HepG2 (cell line): ENCODE results near the gene FIZ1. TPM values are rescaled to one million over a fixed set of nuclear protein-coding genes. Genes with fewer than 3 reads are reported as not detected.

Source experiments
- ATAC-seq: fragments of 200-7000 bp; cut with Tn5 transposase; 3 replicates; pipeline ENCODE4 v1.9.1; 2020; ENCODE audit warnings: mild to moderate bottlenecking, moderate library complexity
- BruUV-seq: library from RNA; stranded (reverse); fragments of 400-500 nt; replicated peaks from 2 replicates; lab custom pipeline; 2021; lab: Mats Ljungman, UMichigan
- CTCF ChIA-PET: fragments of 300-600 bp; formaldehyde crosslinking; extraction: SDS; loops from one replicate; lab custom pipeline; 2021; ENCODE audit warnings: low total read pairs, inconsistent platforms, low intra/inter-chr PET ratio; lab: Yijun Ruan, JAX
- POLR2A ChIA-PET: fragments of 350-600 bp; sonication (Branson Sonifier 250); formaldehyde crosslinking; loops from one replicate; lab custom pipeline; 2020; ENCODE audit warnings: antibody characterized with exemption, inconsistent platforms; lab: Yijun Ruan, JAX
- DNase-seq: peaks from one replicate; pipeline ENCODE4 v3.0.0-alpha.2; 2015; ENCODE audit warnings: low spot score
- FAIRE-seq: peaks from 3 replicates; lab custom pipeline; 2011; peaks lifted over from hg19 to GRCh38; lab: Jason Lieb, UNC
- H2AFZ ChIP-seq: one replicate; pipeline ENCODE4 v1.6.1; 2011; ENCODE audit warnings: low read length, inconsistent platforms
- H3K27ac ChIP-seq: fragments of 300-600 bp; 3 replicates; pipeline ENCODE4 v1.8.0; 2011; ENCODE audit warnings: mixed run types, mild to moderate bottlenecking, mixed read lengths, low read length, inconsistent platforms; ENCODE audit not compliant: insufficient read depth; ENCODE audit errors: extremely low read length
- H3K27me3 ChIP-seq, 2 experiments: fragments of 200-600 bp in 1 of 2; 2 replicates in 1 of 2; 3 replicates in 1 of 2; pipeline versions ENCODE4 v1.6.0 to v1.8.0; 2011; ENCODE audit warnings: low read length in 2 of 2, mild to moderate bottlenecking in 2 of 2, moderate library complexity in 2 of 2, inconsistent platforms in 1 of 2; ENCODE audit not compliant: insufficient read depth in 2 of 2, control insufficient read depth in 1 of 2
- H3K36me3 ChIP-seq, 2 experiments: fragments of 200-600 bp in 1 of 2; replicated peaks in 1 of 2; 2 replicates in 1 of 2; 3 replicates in 1 of 2; pipeline versions ENCODE4 v1.5.1 to v1.8.0; 2011; ENCODE audit warnings: low read length in 2 of 2, inconsistent platforms in 1 of 2; ENCODE audit not compliant: insufficient read depth in 2 of 2, control insufficient read depth in 1 of 2
- H3K4me1 ChIP-seq: 2 replicates; pipeline ENCODE4 v1.5.1; 2012; ENCODE audit warnings: low read length, inconsistent platforms; ENCODE audit not compliant: insufficient read depth
- H3K4me2 ChIP-seq: 2 replicates; pipeline ENCODE4 v1.6.0; 2011; ENCODE audit warnings: low read depth, low read length, inconsistent platforms
- H3K4me3 ChIP-seq, 3 experiments: fragments of 200-600 bp in 1 of 3; sonication (generic), shearing (Covaris generic) in 1 of 3; replicated peaks in 1 of 3; 2 replicates each; pipeline ENCODE4 v1.5.1; 2011 to 2016; ENCODE audit warnings: low read length in 3 of 3, inconsistent platforms in 2 of 3, low read depth in 2 of 3, mild to moderate bottlenecking in 2 of 3, control low read depth in 1 of 3, mixed read lengths in 1 of 3; ENCODE audit not compliant: insufficient read depth in 1 of 3
- H3K79me2 ChIP-seq: one replicate; pipeline ENCODE4 v1.6.1; 2011; ENCODE audit warnings: low read length, inconsistent platforms; ENCODE audit not compliant: insufficient read depth
- H3K9ac ChIP-seq: 2 replicates; pipeline ENCODE4 v1.6.0; 2011; ENCODE audit warnings: mild to moderate bottlenecking, low read depth, low read length, inconsistent platforms; ENCODE audit not compliant: insufficient read depth
- H3K9me3 ChIP-seq: 2 replicates; pipeline ENCODE4 v1.5.1; 2012; ENCODE audit warnings: mild to moderate bottlenecking, low read length
- H4K20me1 ChIP-seq: 2 replicates; pipeline ENCODE4 v1.6.0; 2011; ENCODE audit warnings: inconsistent platforms, mild to moderate bottlenecking, low read length, moderate library complexity; ENCODE audit not compliant: insufficient read depth
- CBX1 ChIP-seq: IDR thresholded peaks from one replicate; pipeline ENCODE4 v1.6.1; 2016; ENCODE audit warnings: antibody characterized with exemption, low read depth
- ETV6 ChIP-seq: sonication (generic); formaldehyde crosslinking; conservative IDR thresholded peaks from 2 replicates; pipeline ENCODE4 v1.4.0; 2020; ENCODE audit warnings: missing genetic modification reagents
- IRF9 ChIP-seq: sonication (generic); formaldehyde crosslinking; IDR thresholded peaks from 2 replicates; pipeline ENCODE4 v1.8.0; 2022; ENCODE audit warnings: missing genetic modification reagents, mild to moderate bottlenecking, borderline replicate concordance
- KDM4B ChIP-seq: sonication (generic); formaldehyde crosslinking; IDR thresholded peaks from 2 replicates; pipeline ENCODE4 v1.4.0; 2020; ENCODE audit warnings: missing genetic modification reagents
- LCORL ChIP-seq, 2 experiments: fragments of 450-650 bp in 1 of 2; sonication (generic) in 1 of 2; formaldehyde crosslinking in 1 of 2; IDR thresholded peaks; 2 replicates each; pipeline versions ENCODE4 v1.5.0 to v1.6.1; 2017 to 2020; ENCODE audit warnings: antibody characterized with exemption in 1 of 2, missing genetic modification reagents in 1 of 2
- MLLT10 ChIP-seq: sonication (generic); formaldehyde crosslinking; IDR thresholded peaks from 2 replicates; pipeline ENCODE4 v1.4.0; 2020; ENCODE audit warnings: missing genetic modification reagents
- MXD3 ChIP-seq: IDR thresholded peaks from 2 replicates; pipeline ENCODE4 v1.6.1; 2016; ENCODE audit warnings: mild to moderate bottlenecking, missing biosample characterization, missing genetic modification reagents
- SOX13 ChIP-seq, 3 experiments: fragments of 450-650 bp in 1 of 3; sonication (generic) in 1 of 3; formaldehyde crosslinking in 1 of 3; IDR thresholded peaks in 2 of 3; conservative IDR thresholded peaks in 1 of 3; 2 replicates each; pipeline versions ENCODE4 v1.5.0 to v1.6.1; 2016 to 2020; ENCODE audit warnings: antibody characterized with exemption in 1 of 3, mild to moderate bottlenecking in 1 of 3, missing compliant biosample characterization in 1 of 3, missing genetic modification reagents in 1 of 3, moderate library complexity in 1 of 3
- TIGD3 ChIP-seq: sonication (generic); formaldehyde crosslinking; IDR thresholded peaks from 2 replicates; pipeline ENCODE4 v1.5.1; 2020; ENCODE audit warnings: mild to moderate bottlenecking, missing genetic modification reagents, borderline replicate concordance
- ZBTB33 ChIP-seq: sonication (generic); formaldehyde crosslinking; IDR thresholded peaks from 2 replicates; pipeline ENCODE4 v1.4.0; 2020; ENCODE audit warnings: missing genetic modification reagents
- ZNF121 ChIP-seq: sonication (generic); formaldehyde crosslinking; IDR thresholded peaks from 2 replicates; pipeline ENCODE4 v1.5.0; 2020; ENCODE audit warnings: mild to moderate bottlenecking, missing genetic modification reagents
- ZNF205 ChIP-seq: IDR thresholded peaks from 2 replicates; pipeline ENCODE4 v1.6.1; 2018; ENCODE audit warnings: missing biosample characterization, missing genetic modification reagents
- ZNF615 ChIP-seq: sonication (generic); formaldehyde crosslinking; IDR thresholded peaks from 2 replicates; pipeline ENCODE4 v1.5.0; 2020; ENCODE audit warnings: mild to moderate bottlenecking, missing genetic modification reagents, borderline replicate concordance
- WGBS: methylation state at CpG from one replicate; pipeline ENCODE4 v1.1.6; 2017; ENCODE audit warnings: low lambda C conversion rate; 5-methylcytosine and 5-hydroxymethylcytosine counted together
- in situ Hi-C: cut with HindIII; loops from 2 replicates; pipeline ENCODE4 v1.10.0; 2017; ENCODE audit warnings: low pct_unique_long_range_greater_than_20kb; ENCODE audit not compliant: extremely low pct_ligation_motif_present
- intact Hi-C: fragments of 100-400 bp; cut with micrococcal nuclease; formaldehyde crosslinking; loops from one replicate; pipeline ENCODE4 v1.10.0; 2022; ENCODE audit not compliant: unreplicated experiment
- polyA plus RNA-seq, 8 experiments: library from polyadenylated mRNA; depleted of rRNA in 3 of 8; stranded (reverse) in 7 of 8; unstranded in 1 of 8; fragments of >200 nt; fragmentation: Illumina TruSeq in 4 of 8; extraction: Trizol in 4 of 8; gene quantifications; 2 replicates each; pipeline versions ENCODE4 v1.2.1 to v1.2.3, GENCODE V29; 2011 to 2016; ENCODE audit warnings: low read depth in 4 of 8, missing spikeins in 1 of 8, mixed read lengths in 1 of 8; ENCODE audit not compliant: insufficient read depth in 1 of 8
- total RNA-seq, 5 experiments: library from RNA; depleted of rRNA; stranded (reverse); fragments of >200 nt; fragmentation: Illumina TruSeq; extraction: Trizol; gene quantifications; 2 replicates each; pipeline ENCODE4 v1.2.3, GENCODE V29; 2016; ENCODE audit warnings: low read depth in 1 of 5
- TF ChIP-seq, protein P1 (sequence below): sonication (generic); formaldehyde crosslinking; IDR thresholded peaks from 2 replicates; pipeline ENCODE4 v1.5.0; 2020; ENCODE audit warnings: mild to moderate bottlenecking, missing genetic modification reagents

FIZ1 gene
- total and polyA plus RNA-seq, 2 of the 13 experiments (the other 11 are each of a cell fraction or from before 2014, with no cell fraction given) = 3.6 to 5.9 TPM

DNA sequence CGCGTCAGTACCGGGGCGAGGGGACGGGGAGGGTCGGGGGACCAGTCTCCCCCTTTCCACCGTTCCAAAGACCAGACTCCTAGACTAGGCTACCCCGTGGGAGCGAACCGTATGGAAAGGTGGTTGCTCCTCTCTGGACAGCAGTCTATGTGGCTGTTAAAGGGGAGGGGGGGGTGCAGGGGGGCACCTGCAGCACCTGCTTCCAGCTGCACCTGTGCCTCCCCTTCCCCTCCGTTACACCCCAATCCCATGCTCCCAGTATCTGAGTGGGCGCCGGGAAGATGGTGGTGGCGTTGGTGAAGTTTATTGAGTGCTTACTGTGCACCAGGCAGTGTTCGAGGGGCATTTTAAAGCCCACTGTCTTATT, 1.3 kb upstream of the FIZ1 start (continued):
- TF ChIP-seq ZNF615 = no peak
- no peak for TF ChIP-seq IRF9 (CRISPR knock-in tag)
- TF ChIP-seq, all 625 proteins: peak for 10

DNA sequence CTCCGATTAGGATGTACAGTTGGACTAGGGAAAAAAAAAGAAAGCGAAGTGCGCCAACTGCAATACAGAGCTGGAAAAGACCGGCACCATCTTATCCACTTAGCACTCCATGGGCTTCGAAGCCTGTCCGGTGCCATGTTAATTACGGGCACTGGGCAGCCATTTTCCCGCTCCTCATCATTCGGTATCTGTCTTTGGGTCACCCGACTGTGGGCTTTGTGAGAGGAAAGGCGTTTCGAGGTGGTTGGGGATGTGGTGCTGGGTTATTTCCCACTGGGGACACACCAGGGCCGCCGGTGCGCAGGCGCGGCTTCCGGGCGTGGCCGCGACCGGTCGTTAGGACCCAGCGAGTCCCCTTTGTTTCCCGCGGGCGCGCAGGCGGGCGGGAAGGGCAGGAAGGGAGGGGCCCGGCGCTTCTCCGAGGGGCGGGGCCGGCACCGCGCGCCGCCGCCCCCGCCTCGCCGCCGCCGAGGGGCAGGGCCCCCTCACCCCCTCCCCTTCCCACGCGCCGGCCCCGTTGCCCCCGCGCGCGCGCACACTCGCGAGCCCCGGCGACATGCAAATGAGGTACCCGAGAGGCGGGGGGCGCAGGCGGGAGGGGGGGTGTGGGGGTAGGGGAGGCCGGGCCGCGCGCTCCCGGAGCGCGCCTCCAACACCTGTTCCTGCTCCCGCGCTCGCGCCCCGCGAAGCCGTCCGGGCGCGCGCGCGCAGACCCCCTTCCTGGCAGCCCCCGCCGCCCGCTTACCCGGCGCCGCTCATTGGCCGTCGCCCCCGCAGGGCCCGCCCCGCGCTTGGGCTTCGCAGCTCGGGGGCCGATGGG, 735 bp upstream of the FIZ1 start, which contains the start of gene ZNF524:
Gene ZNF524 (plus strand): TSS at position 447 of the 820 bp plus-strand sequence. CDS start 1,825 bp downstream, outside the sequence.
- DNase-seq (peak; percentile 85), FAIRE-seq (no peak), ATAC-seq (peak; percentile 71)
- Histone ChIP-seq H2AFZ (peak within 1 kb of the TSS; percentile 98), H3K4me3 (peak within 1 kb of the TSS; percentile 73 to 94 (median 90)), H3K9me3 (no peaks in the 10 kb centered on the region), H3K4me1 (peaks cover 42% of the 10 kb centered on the region), H3K4me2 (peak within 1 kb of the TSS; percentile 88), H3K27me3 (no peaks in the 10 kb centered on the region; a peak in 1 of 5 replicates), H3K27ac (peak within 1 kb of the TSS; percentile 98), H4K20me1 (0 out of 2 replicates have a peak, but pooled peaks cover 6% of the 10 kb centered on the region), H3K79me2 (peaks cover 2% of the 10 kb centered on the region), H3K36me3 (peaks cover 6 to 24% of the 10 kb centered on the region in 2 experiments; a peak in 4 of 5 replicates), H3K9ac (peak within 1 kb of the TSS; percentile 97)
- TSS peak; percentile 50 for BruUV-seq
- in situ Hi-C loops (no loop called here), intact Hi-C loops (loop anchor here (2.0 to 10.0 kb wide), 3 partner anchors 13 to 45 kb away; partner anchors contain the start of gene ZNF579)
- POLR2A ChIA-PET = interaction anchor here (1.0 to 4.9 kb wide), 25 partner anchors 15 to 482 kb away, joined by 3 to 66 read pairs (median 6); partner anchors contain the start of genes HSPBP1, ISOC2, PPP1R12C and PPP6R1
- 0% methylated on average over 10 of the region's 97 CpGs for WGBS
- CTCF ChIA-PET = no interaction called here
- TF ChIP-seq, protein P1, sequence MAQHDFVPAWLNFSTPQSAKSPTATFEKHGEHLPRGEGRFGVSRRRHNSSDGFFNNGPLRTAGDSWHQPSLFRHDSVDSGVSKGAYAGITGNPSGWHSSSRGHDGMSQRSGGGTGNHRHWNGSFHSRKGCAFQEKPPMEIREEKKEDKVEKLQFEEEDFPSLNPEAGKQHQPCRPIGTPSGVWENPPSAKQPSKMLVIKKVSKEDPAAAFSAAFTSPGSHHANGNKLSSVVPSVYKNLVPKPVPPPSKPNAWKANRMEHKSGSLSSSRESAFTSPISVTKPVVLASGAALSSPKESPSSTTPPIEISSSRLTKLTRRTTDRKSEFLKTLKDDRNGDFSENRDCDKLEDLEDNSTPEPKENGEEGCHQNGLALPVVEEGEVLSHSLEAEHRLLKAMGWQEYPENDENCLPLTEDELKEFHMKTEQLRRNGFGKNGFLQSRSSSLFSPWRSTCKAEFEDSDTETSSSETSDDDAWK (CRISPR knock-in tag) = no peak
- peak; percentile 3; the same call in 1 of the 2 replicates for TF ChIP-seq KDM4B
- no peak for TF ChIP-seq LCORL (IDR thresholded peaks at IDR 0.05)
- TF ChIP-seq LCORL (CRISPR knock-in tag; IDR thresholded peaks at IDR 0.05) = no peak
- 0 out of 2 replicates have a peak, but pooled peaks have one; percentile 22 for TF ChIP-seq SOX13 (IDR thresholded peaks at IDR 0.05)
- peak in 1 of 2 experiments; percentile 58; a peak in 2 of 4 replicates for TF ChIP-seq SOX13 (CRISPR knock-in tag; conservative IDR thresholded peaks at IDR 0.05 in 1 of 2, IDR thresholded peaks at IDR 0.05 in 1 of 2)
- 0 out of 2 replicates have a peak, but pooled peaks have one; percentile 46 for TF ChIP-seq MXD3 (CRISPR knock-in tag)
- TF ChIP-seq CBX1 = peak; percentile 60
- TF ChIP-seq ZBTB33 (CRISPR knock-in tag) = no peak
- 0 out of 2 replicates have a peak, but pooled peaks have one; percentile 44 for TF ChIP-seq ETV6 (CRISPR knock-in tag)
- no peak for TF ChIP-seq TIGD3
- TF ChIP-seq ZNF121 (CRISPR knock-in tag) = no peak
- no peak for TF ChIP-seq ZNF205 (CRISPR knock-in tag)
- TF ChIP-seq MLLT10 (CRISPR knock-in tag) = no peak
